UCSD-AML1 (cell line): ENCODE data around the gene DOK6.
"Not testable (repeated sequence)": the region's sequence is repeated elsewhere in the genome, so short reads cannot be mapped to it uniquely, and the experiment has no call there.

Source experiments
- DNase-seq: peaks from one replicate; lab custom pipeline; 2025; ENCODE audit not compliant: unreplicated experiment; lab: John Stamatoyannopoulos, UW

The DOK6 gene

GRCh38 chr18:69622184-69622583 lies 221.5 kb downstream of the DOK6 start:
- no peak for DNase-seq

- no peak for DNase-seq
These were observed 222.3 kb downstream of the DOK6 start for GRCh38 chr18:69622961-69623360.

GRCh38 chr18:69626171-69626570 lies 225.5 kb downstream of the DOK6 start:
- no peak for DNase-seq

GRCh38 chr18:69626643-69627242 lies 226.1 kb downstream of the DOK6 start:
- DNase-seq: no peak

DNA sequence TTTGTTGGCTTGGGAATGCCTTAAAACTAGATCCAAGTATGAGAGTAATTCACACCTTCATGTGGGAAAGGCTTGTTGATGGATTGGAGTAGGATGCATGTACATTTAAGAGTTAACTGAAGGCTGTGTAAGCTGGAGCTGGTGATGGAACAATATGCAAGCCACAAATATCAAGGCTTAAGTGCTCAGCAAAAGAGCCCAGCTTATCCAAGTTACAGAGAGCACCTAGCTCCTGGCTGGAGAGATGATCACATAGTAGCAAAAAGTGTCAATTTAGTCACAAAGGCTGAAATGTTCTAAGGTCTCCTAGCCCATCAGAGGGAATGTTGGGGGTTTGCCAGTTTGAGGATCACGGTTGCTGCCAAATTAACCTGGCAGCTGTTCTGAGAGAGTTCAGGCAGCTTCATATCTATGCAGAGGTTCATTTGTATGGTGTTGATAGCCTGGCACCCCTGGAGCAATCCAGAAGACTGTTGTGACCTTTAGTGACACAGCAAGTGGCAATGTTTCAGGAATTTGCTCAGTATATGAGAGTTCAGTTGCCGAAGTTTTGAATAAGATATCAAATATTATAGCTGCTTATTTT lies 228.2 kb downstream of the DOK6 start:
- DNase-seq: no peak

- no peak for DNase-seq
These were observed 230.6 kb downstream of the DOK6 start for GRCh38 chr18:69631281-69631680.

- DNase-seq: no peak
These were observed 234.8 kb downstream of the DOK6 start for GRCh38 chr18:69635482-69635881.

- DNase-seq: peak; percentile 5
These were observed 236.0 kb downstream of the DOK6 start for GRCh38 chr18:69636529-69637301.

GRCh38 chr18:69638056-69638455 lies 237.4 kb downstream of the DOK6 start:
- DNase-seq: no peak

GRCh38 chr18:69647702-69648101 lies 247.0 kb downstream of the DOK6 start:
- DNase-seq: no peak

- no peak for DNase-seq
These were observed 247.8 kb downstream of the DOK6 start for GRCh38 chr18:69648486-69648885.

DNA sequence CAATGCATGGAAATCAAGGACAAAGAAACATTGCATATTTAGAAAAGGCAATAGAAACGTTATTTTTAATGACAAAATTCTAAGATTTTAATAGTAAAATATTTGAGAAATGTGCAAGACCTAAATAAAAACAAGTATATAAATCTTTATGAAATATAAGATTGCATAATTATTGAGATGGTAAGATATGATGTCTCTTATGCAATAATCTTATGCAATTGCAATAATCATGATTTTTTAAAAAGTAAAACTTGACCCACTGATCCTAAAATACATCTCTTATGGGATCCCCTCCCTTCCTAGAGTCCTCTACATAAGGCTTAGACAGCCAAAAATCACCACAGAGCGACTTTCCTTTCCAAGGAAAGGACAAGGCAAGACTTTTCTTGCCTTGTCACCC lies 249.0 kb downstream of the DOK6 start:
- DNase-seq: no peak

DNA sequence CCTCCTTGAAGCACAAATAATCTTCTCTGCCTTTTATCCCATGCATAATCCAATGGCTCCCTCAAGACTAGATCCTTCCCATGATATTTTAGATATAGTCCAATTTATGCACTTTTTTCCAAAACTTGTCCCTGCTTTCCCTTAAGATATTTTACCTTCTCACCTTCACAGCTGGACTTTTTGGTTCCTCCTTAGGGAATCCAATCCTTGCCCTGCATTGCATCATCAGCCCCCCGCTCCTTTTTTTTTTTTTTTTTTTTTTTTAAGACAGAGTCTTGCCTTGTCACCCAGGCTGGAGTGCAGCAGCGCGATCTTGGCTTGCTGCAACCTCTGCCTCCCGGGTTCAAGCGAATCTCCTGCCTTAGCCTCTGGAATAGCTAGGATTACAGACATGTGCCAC lies 250.6 kb downstream of the DOK6 start:
- no peak for DNase-seq

- no peak for DNase-seq
These were observed 255.1 kb downstream of the DOK6 start for GRCh38 chr18:69655816-69656215.

GRCh38 chr18:69658103-69658502 lies 257.4 kb downstream of the DOK6 start:
- DNase-seq: no peak

DNA sequence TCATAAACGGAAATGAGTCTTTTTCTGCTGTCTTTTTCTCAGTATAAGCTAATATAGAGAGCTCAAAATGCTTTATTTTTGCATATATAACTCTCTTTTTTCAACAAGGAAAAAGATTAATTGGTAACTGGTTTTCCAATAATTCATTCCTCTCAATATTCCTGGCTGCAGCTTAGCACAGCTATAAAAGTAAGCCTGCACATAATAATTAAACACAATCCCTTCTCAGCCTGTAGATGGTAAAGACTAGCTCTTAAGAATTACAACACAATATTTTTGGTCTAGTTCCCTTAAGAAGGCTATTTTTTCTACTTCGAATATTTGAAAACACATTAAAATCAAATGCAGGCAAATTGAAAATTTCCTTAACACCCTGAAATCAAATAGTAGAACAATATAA lies 258.0 kb downstream of the DOK6 start:
- DNase-seq: no peak

GRCh38 chr18:69659142-69659651 lies 258.5 kb downstream of the DOK6 start:
- DNase-seq: no peak

GRCh38 chr18:69662090-69662489 lies 261.4 kb downstream of the DOK6 start:
- DNase-seq: not testable (repeated sequence)

- DNase-seq: no peak
These were observed 263.7 kb downstream of the DOK6 start for GRCh38 chr18:69664399-69664798.

- no peak for DNase-seq
These were observed 273.7 kb downstream of the DOK6 start for GRCh38 chr18:69674292-69674877.

DNA sequence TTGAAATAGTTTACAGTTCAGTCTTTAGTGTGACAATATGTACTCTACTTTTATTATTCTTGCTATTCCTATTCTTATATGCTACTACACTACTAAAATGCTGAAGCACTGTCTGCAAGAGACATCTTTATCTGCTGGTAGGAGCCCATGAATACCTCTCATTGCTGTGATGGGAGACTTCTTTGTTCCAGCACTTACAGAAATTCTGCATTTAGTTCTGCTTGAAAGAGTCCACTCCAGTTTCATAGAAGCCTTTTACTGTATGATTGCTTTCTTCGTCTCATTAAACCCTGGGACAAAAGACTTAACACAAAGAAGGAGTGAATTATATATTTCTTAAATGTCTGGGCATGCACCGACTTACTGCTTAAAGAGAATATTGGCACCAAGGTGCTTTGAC lies 274.3 kb downstream of the DOK6 start:
- no peak for DNase-seq

DNA sequence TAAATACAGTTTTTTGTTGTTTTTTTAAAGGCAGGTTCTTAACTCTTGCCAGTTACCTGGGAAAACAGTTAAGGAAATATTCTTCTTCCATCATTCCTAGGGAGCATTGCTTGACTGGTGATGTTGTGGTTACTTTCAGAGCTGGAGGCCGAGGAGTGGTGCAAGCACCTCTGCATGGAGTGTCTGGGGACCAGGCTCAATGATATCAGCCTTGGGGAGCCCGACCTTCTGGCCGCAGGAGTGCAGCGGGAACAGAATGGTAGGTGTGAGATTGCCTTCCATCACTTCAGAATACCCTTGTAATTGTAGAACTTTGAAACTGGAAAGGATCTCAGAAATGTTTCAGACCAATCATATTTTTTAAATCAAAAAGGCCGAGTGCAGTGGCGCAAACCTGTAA lies 276.9 kb downstream of the DOK6 start:
- no peak for DNase-seq
